ENCODE data around the gene CATSPER2.
"Not testable (repeated sequence)": the region's sequence is repeated elsewhere in the genome, so short reads cannot be mapped to it uniquely, and the experiment has no call there.

DNA sequence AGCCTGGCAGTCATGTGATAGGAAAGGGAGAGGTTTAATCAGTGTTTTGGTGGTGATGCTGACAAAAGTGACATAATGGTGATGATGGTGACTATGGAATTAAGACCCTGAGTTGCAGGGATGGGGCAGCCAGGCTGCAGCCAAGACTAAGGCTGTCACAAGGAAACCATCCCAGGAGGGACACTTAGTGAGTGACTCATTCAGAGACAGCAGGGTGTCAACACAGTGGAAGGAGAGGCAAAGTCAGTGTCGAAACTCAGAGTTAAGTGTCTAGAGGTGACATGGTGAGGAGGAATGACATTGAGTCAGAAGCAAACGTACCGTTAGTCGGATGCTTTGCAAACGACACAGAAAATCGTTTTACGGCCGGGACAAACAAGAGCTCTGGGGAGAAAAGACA, 14.7 kb upstream of the CATSPER2 start:
- TF ChIP-seq TEAD4 (IDR thresholded peaks at IDR 0.05; ENCODE audit: low read depth, low read length); RBBP5 (IDR thresholded peaks at IDR 0.05; ENCODE audit: borderline replicate concordance, low read depth, low read length); RXRA (IDR thresholded peaks at IDR 0.05; ENCODE audit: insufficient read depth, low read depth, low read length); EP300 (IDR thresholded peaks at IDR 0.05; ENCODE audit: borderline replicate concordance in 1 of 2, low read depth in 2 of 2, low read length in 2 of 2); CREB1 (IDR thresholded peaks at IDR 0.05); SIN3A (conservative IDR thresholded peaks at IDR 0.05 in 1 of 2, IDR thresholded peaks at IDR 0.05 in 1 of 2; ENCODE audit: low read depth in 1 of 2, low read length in 2 of 2); JUN (IDR thresholded peaks at IDR 0.05; ENCODE audit: low read depth, low read length); POLR2A (IDR thresholded peaks at IDR 0.05; ENCODE audit: control extremely low read depth in 1 of 2, low read depth in 2 of 2, low read length in 2 of 2): not testable (repeated sequence)
- TF ChIP-seq, protein P1, sequence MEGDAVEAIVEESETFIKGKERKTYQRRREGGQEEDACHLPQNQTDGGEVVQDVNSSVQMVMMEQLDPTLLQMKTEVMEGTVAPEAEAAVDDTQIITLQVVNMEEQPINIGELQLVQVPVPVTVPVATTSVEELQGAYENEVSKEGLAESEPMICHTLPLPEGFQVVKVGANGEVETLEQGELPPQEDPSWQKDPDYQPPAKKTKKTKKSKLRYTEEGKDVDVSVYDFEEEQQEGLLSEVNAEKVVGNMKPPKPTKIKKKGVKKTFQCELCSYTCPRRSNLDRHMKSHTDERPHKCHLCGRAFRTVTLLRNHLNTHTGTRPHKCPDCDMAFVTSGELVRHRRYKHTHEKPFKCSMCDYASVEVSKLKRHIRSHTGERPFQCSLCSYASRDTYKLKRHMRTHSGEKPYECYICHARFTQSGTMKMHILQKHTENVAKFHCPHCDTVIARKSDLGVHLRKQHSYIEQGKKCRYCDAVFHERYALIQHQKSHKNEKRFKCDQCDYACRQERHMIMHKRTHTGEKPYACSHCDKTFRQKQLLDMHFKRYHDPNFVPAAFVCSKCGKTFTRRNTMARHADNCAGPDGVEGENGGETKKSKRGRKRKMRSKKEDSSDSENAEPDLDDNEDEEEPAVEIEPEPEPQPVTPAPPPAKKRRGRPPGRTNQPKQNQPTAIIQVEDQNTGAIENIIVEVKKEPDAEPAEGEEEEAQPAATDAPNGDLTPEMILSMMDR (IDR thresholded peaks at IDR 0.05; ENCODE audit: control extremely low read depth in 1 of 3, insufficient read depth in 1 of 3, low read depth in 1 of 3, low read length in 3 of 3), result not testable (repeated sequence)
- TF ChIP-seq, protein P2, sequence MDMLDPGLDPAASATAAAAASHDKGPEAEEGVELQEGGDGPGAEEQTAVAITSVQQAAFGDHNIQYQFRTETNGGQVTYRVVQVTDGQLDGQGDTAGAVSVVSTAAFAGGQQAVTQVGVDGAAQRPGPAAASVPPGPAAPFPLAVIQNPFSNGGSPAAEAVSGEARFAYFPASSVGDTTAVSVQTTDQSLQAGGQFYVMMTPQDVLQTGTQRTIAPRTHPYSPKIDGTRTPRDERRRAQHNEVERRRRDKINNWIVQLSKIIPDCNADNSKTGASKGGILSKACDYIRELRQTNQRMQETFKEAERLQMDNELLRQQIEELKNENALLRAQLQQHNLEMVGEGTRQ (IDR thresholded peaks at IDR 0.05; ENCODE audit: low read length), result not testable (repeated sequence)

Measured in H1 (cell line).